Kidney (tissue), 14 donors: ENCODE data around the gene CDH8. TPM values are rescaled to one million over a fixed set of nuclear protein-coding genes. Genes with fewer than 3 reads are reported as not detected.

Experiments used
- DNase-seq, 5 donors: peaks; one replicate each; pipeline ENCODE4 v3.0.0-alpha.2; 2013 to 2020
- FAIRE-seq: peaks from 2 replicates; lab custom pipeline; 2012; peaks lifted over from hg19 to GRCh38; lab: Jason Lieb, UNC
- H3K27ac ChIP-seq, 2 donors: one replicate each; pipeline ENCODE4 v1.7.0; 2013; ENCODE audit warnings: low read depth in 2 of 2, low read length in 2 of 2, inconsistent platforms in 1 of 2
- H3K27me3 ChIP-seq: one replicate; pipeline ENCODE4 v1.7.1; 2013; ENCODE audit warnings: low read length, inconsistent platforms; ENCODE audit not compliant: control insufficient read depth, insufficient read depth
- H3K36me3 ChIP-seq, 3 donors: one replicate each; pipeline versions ENCODE4 v1.7.0 to v1.7.1; 2013; ENCODE audit warnings: low read length in 3 of 3, control low read depth in 1 of 3, inconsistent platforms in 1 of 3; ENCODE audit not compliant: insufficient read depth in 3 of 3, control insufficient read depth in 2 of 3
- H3K4me1 ChIP-seq, 3 donors: one replicate each; pipeline versions ENCODE4 v1.7.0 to v1.7.1; 2013; ENCODE audit warnings: low read length in 3 of 3, inconsistent platforms in 1 of 3, low read depth in 1 of 3; ENCODE audit not compliant: control insufficient read depth in 2 of 3, insufficient read depth in 2 of 3
- H3K4me3 ChIP-seq, 3 donors: one replicate each; pipeline versions ENCODE4 v1.7.0 to v1.8.1; 2013; ENCODE audit warnings: low read length in 3 of 3, control low read depth in 1 of 3, inconsistent platforms in 1 of 3
- H3K9ac ChIP-seq, 3 donors: one replicate each; pipeline versions ENCODE4 v1.7.0 to v1.7.1; 2013; ENCODE audit warnings: low read length in 3 of 3, control low read depth in 1 of 3, inconsistent platforms in 1 of 3
- H3K9me3 ChIP-seq, 3 donors: one replicate each; pipeline versions ENCODE4 v1.7.0 to v1.7.1; 2013; ENCODE audit warnings: low read length in 3 of 3, control low read depth in 1 of 3, inconsistent platforms in 1 of 3; ENCODE audit not compliant: control insufficient read depth in 2 of 3, insufficient read depth in 1 of 3
- CTCF ChIP-seq: IDR thresholded peaks from 3 replicates; pipeline ENCODE4 v1.5.1; 2012; ENCODE audit warnings: mild to moderate bottlenecking, moderate library complexity, borderline replicate concordance; ENCODE audit not compliant: insufficient read depth; ENCODE audit errors: extremely low read depth
- intact Hi-C: fragments of 100-400 bp; cut with DNase I; formaldehyde crosslinking; loops from one replicate; pipeline ENCODE4 v1.11.1; 2022
- polyA plus RNA-seq: library from polyadenylated mRNA; stranded (reverse); fragments of 350-450 nt; fragmentation: Illumina TruSeq; extraction: RNeasy Lipid Tissue Mini Kit (QIAGEN cat#74804); gene quantifications from one replicate; pipeline ENCODE4 v1.2.3, GENCODE V29; 2014; ENCODE audit warnings: low read depth, low replicate concordance; ENCODE audit not compliant: insufficient read depth
- total RNA-seq: library from RNA; stranded (reverse); fragmentation: NEBNext Ultra II Directional; extraction: Animal tissue kit (Norgen Biotek cat#: 25700); gene quantifications from one replicate; pipeline ENCODE4 v1.2.1, GENCODE V29; 2021
- donor health status: control.
- donor health status: control.
- donor health status: control.
- donor health status: control.
- donor health status: control.
- donor health status: DM: yes; HTN: yes; CAD: no.
- donor health status: Normal renal cell carcinoma (clear cell type).

Gene CDH8
- total and polyA plus RNA-seq, 2 donors from 2014 or later = 0.19 TPM; not detected in 1

- intact Hi-C loops = no loop called here
- Histone ChIP-seq H3K9me3 (no peaks in the 10 kb centered on the region), H3K27ac (no peak overlapping the region), H3K4me3 (no peak overlapping the region), H3K36me3 (no peaks in the 10 kb centered on the region), H3K27me3 (no peaks in the 10 kb centered on the region), H3K9ac (no peak overlapping the region), H3K4me1 (no peaks in the 10 kb centered on the region)
- TF ChIP-seq CTCF = no peak
- no peak for FAIRE-seq
- DNase-seq = no peak
Measured at GRCh38 chr16:61677776-61678175, 358.5 kb downstream of the CDH8 start.

GRCh38 chr16:61676740-61677139 is 359.5 kb downstream of the CDH8 start:
- H3K9ac ChIP-seq = no peak overlapping the region
- H3K9me3 ChIP-seq = no peaks in the 10 kb centered on the region
- DNase-seq (no peak), FAIRE-seq (no peak)
- H3K27me3 ChIP-seq = no peaks in the 10 kb centered on the region
- no peak for TF ChIP-seq CTCF
- no peaks in the 10 kb centered on the region for H3K4me1 ChIP-seq
- H3K27ac ChIP-seq = no peak overlapping the region
- H3K36me3 ChIP-seq = no peaks in the 10 kb centered on the region
- intact Hi-C loops = no loop called here
- H3K4me3 ChIP-seq = no peak overlapping the region

- no peak for FAIRE-seq
Measured at GRCh38 chr16:61671161-61671560, 365.1 kb downstream of the CDH8 start.

More at GRCh38 chr16:61671161-61671560, 365.1 kb downstream of the CDH8 start:
- no peak for DNase-seq
- Histone ChIP-seq H3K4me1 (no peaks in the 10 kb centered on the region), H3K9me3 (no peaks in the 10 kb centered on the region), H3K4me3 (no peak overlapping the region), H3K27ac (no peak overlapping the region), H3K9ac (no peak overlapping the region), H3K36me3 (no peaks in the 10 kb centered on the region), H3K27me3 (no peaks in the 10 kb centered on the region)
- intact Hi-C loops = no loop called here
- TF ChIP-seq CTCF = no peak
